ENCODE measurements around the gene MRGPRG.

- TF ChIP-seq CTCF (IDR thresholded peaks at IDR 0.05; ENCODE audit: low read depth, low read length) (no peak), EZH2phosphoT487 (IDR thresholded peaks at IDR 0.05; ENCODE audit: low read depth) (no peak)
Measured at GRCh38 chr11:3220101-3220500, 1.5 kb upstream of the MRGPRG start.

Measured in OCI-LY3 (cell line).